IMR-90 (cell line): ENCODE data around the gene FOXP1. TPM values are rescaled to one million over a fixed set of nuclear protein-coding genes. Genes with fewer than 3 reads are reported as not detected.

Source experiments
- ATAC-seq: fragments of 200-7000 bp; cut with Tn5 transposase; 2 replicates; pipeline ENCODE4 v1.9.1; 2020; ENCODE audit warnings: low read depth, mild to moderate bottlenecking, moderate library complexity
- BruUV-seq: library from RNA; stranded (reverse); fragments of 400-500 nt; replicated peaks from 2 replicates; lab custom pipeline; 2021; lab: Mats Ljungman, UMichigan
- CTCF ChIA-PET: fragments of 300-600 bp; formaldehyde crosslinking; extraction: SDS; loops from one replicate; lab custom pipeline; 2021; ENCODE audit warnings: antibody characterized with exemption; lab: Yijun Ruan, JAX
- POLR2A ChIA-PET: fragments of 300-600 bp; sonication (Branson Sonifier 250); formaldehyde crosslinking; loops from one replicate; lab custom pipeline; 2022; ENCODE audit warnings: antibody characterized with exemption; ENCODE audit not compliant: unreplicated experiment; lab: Charles Lee
- DNase-seq: peaks from one replicate; pipeline ENCODE4 v3.0.0; 2013
- H2AFZ ChIP-seq: replicated peaks from 2 replicates; pipeline ENCODE3; 2013; ENCODE audit warnings: low read length, mild to moderate bottlenecking; ENCODE audit not compliant: poor library complexity
- H2AK5ac ChIP-seq: 2 replicates; pipeline ENCODE4 v1.6.1; 2013; ENCODE audit warnings: low read depth, low read length, inconsistent platforms
- H2AK9ac ChIP-seq: replicated peaks from 2 replicates; pipeline ENCODE3; 2013; ENCODE audit warnings: mild to moderate bottlenecking, low read depth, low read length, moderate library complexity; ENCODE audit not compliant: poor library complexity
- H2BK120ac ChIP-seq: 2 replicates; pipeline ENCODE4 v1.6.1; 2013; ENCODE audit warnings: low read depth, low read length, inconsistent platforms
- H2BK15ac ChIP-seq: 3 replicates; pipeline ENCODE4 v1.6.1; 2013; ENCODE audit warnings: low read depth, low read length, inconsistent platforms
- H2BK20ac ChIP-seq: 2 replicates; pipeline ENCODE4 v1.6.1; 2013; ENCODE audit warnings: low read depth, mild to moderate bottlenecking, inconsistent platforms, low read length, moderate library complexity
- H2BK5ac ChIP-seq: 2 replicates; pipeline ENCODE4 v1.6.1; 2013; ENCODE audit warnings: mild to moderate bottlenecking, low read depth, low read length, inconsistent platforms; ENCODE audit not compliant: poor library complexity, severe bottlenecking
- H3K14ac ChIP-seq: replicated peaks from 2 replicates; pipeline ENCODE4 v1.6.1; 2013; ENCODE audit warnings: low read depth, low read length, inconsistent platforms
- H3K18ac ChIP-seq: 2 replicates; pipeline ENCODE4 v1.6.1; 2013; ENCODE audit warnings: low read depth, low read length, control low read depth
- H3K23ac ChIP-seq: 2 replicates; pipeline ENCODE4 v1.6.1; 2013; ENCODE audit warnings: low read depth, low read length, inconsistent platforms
- H3K27ac ChIP-seq: 2 replicates; pipeline ENCODE4 v1.5.1; 2013; ENCODE audit warnings: mild to moderate bottlenecking, control low read depth, low read length; ENCODE audit not compliant: insufficient read depth
- H3K27me3 ChIP-seq: 2 replicates; pipeline ENCODE4 v1.6.1; 2013; ENCODE audit warnings: low read length; ENCODE audit not compliant: control insufficient read depth, insufficient read depth
- H3K36me3 ChIP-seq: 2 replicates; pipeline ENCODE4 v1.6.1; 2013; ENCODE audit warnings: low read length, mixed read lengths; ENCODE audit not compliant: control insufficient read depth, insufficient read depth
- H3K4ac ChIP-seq: 2 replicates; pipeline ENCODE4 v1.6.1; 2013; ENCODE audit warnings: low read depth, low read length, inconsistent platforms
- H3K4me1 ChIP-seq: 2 replicates; pipeline ENCODE4 v1.6.1; 2013; ENCODE audit warnings: low read length, mixed read lengths; ENCODE audit not compliant: control insufficient read depth, insufficient read depth
- H3K4me2 ChIP-seq: 2 replicates; pipeline ENCODE4 v1.6.1; 2013; ENCODE audit warnings: low read depth, mild to moderate bottlenecking, control low read depth, low read length, moderate library complexity
- H3K4me3 ChIP-seq: 2 replicates; pipeline ENCODE4 v1.5.1; 2013; ENCODE audit warnings: low read depth, mild to moderate bottlenecking, control low read depth, low read length, moderate library complexity; ENCODE audit not compliant: insufficient read depth
- H3K56ac ChIP-seq: 2 replicates; pipeline ENCODE4 v1.6.1; 2013; ENCODE audit warnings: low read length, inconsistent platforms; ENCODE audit not compliant: insufficient read depth; ENCODE audit errors: extremely low read depth
- H3K79me1 ChIP-seq, 2 experiments: 2 replicates each; pipeline ENCODE4 v1.6.1; 2013; ENCODE audit warnings: low read length in 2 of 2, inconsistent platforms in 1 of 2, low read depth in 1 of 2
- H3K9ac ChIP-seq: 2 replicates; pipeline ENCODE4 v1.6.1; 2013; ENCODE audit warnings: low read depth, low read length, control low read depth
- H3K9me1 ChIP-seq: 2 replicates; pipeline ENCODE4 v1.6.1; 2013; ENCODE audit warnings: low read length, inconsistent platforms; ENCODE audit not compliant: insufficient read depth
- H3K9me3 ChIP-seq: 2 replicates; pipeline ENCODE4 v1.6.1; 2013; ENCODE audit warnings: low read length; ENCODE audit not compliant: control insufficient read depth, insufficient read depth
- H4K20me1 ChIP-seq: 2 replicates; pipeline ENCODE4 v1.6.1; 2013; ENCODE audit warnings: low read length, inconsistent platforms; ENCODE audit not compliant: insufficient read depth
- H4K5ac ChIP-seq: 2 replicates; pipeline ENCODE4 v1.6.1; 2013; ENCODE audit warnings: mild to moderate bottlenecking, low read depth, low read length, control low read depth
- H4K8ac ChIP-seq, 2 experiments: 2 replicates each; pipeline ENCODE4 v1.6.1; 2013; ENCODE audit warnings: low read depth in 2 of 2, low read length in 2 of 2, control low read depth in 1 of 2, inconsistent platforms in 1 of 2
- H4K91ac ChIP-seq: 2 replicates; pipeline ENCODE4 v1.6.1; 2013; ENCODE audit warnings: low read depth, low read length, inconsistent platforms; ENCODE audit not compliant: insufficient read depth
- RFX5 ChIP-seq: IDR thresholded peaks from 2 replicates; pipeline ENCODE4 v1.8.0; 2012; ENCODE audit warnings: low read depth, mild to moderate bottlenecking, low read length, moderate library complexity
- WGBS, 2 experiments: methylation state at CpG; one replicate each; pipeline versions ENCODE4 v1.1.5 to v1.1.7; 2013; ENCODE audit warnings: missing lambda C conversion rate in 2 of 2; ENCODE audit not compliant: insufficient read length in 1 of 2; ENCODE audit errors: extremely low coverage in 2 of 2; 5-methylcytosine and 5-hydroxymethylcytosine counted together
- dilution Hi-C: fragments of 300-500 bp; cut with HindIII; formaldehyde crosslinking; loops from one replicate; pipeline ENCODE4 v1.14.3; 2018; ENCODE audit warnings: low sequenced_read_pairs; ENCODE audit not compliant: unreplicated experiment
- in situ Hi-C: fragments of 300-500 bp; cut with MboI; formaldehyde crosslinking; loops from 3 replicates; pipeline ENCODE4 v1.14.3; 2019; ENCODE audit warnings: low sequenced_read_pairs, inconsistent platforms, mixed read lengths
- intact Hi-C: fragments of 100-400 bp; cut with micrococcal nuclease; formaldehyde crosslinking; loops from 2 replicates; pipeline ENCODE4 v1.10.0; 2022
- polyA plus RNA-seq, 3 experiments: library from polyadenylated mRNA; depleted of rRNA; stranded (reverse); fragments of >200 nt; gene quantifications; 2 replicates each; pipeline ENCODE4 v1.2.3, GENCODE V29; 2012; ENCODE audit warnings: low replicate concordance in 1 of 3
- total RNA-seq: library from RNA; depleted of rRNA; stranded (reverse); fragments of >200 nt; gene quantifications from 2 replicates; pipeline ENCODE4 v1.2.3, GENCODE V29; 2012

Gene FOXP1
- total and polyA plus RNA-seq, 2 of the 4 experiments (the other 2 are of a cell fraction), result 37.0 to 132 TPM

DNA sequence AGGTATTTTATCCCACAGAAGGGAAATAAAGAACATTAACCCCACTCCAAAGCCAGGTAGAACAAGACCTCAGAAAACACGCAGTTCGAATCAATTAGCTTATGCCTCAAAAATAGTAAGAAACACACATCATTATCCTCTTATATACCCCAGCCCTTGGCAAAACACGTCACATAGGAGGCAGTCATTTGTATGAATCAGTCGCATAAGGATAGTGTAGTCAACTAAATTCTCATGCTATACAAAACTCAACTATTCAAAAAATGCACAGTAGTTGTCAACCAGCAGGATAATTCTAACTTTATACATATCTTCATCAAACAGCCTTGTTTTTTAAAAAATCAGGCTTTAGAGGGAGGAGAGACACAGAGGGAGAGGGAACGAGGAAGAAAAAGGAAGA is 298.4 kb downstream of the FOXP1 start:
- no peaks in the 10 kb centered on the region for H4K20me1 ChIP-seq
- H2AFZ ChIP-seq, result no peak overlapping the region
- H2BK15ac ChIP-seq, result no peak overlapping the region
- H3K4me3 ChIP-seq, result no peak overlapping the region
- H3K9me1 ChIP-seq, result peaks cover 6% of the 10 kb centered on the region; the same call in 1 of the 2 replicates
- H3K4me2 ChIP-seq, result no peak overlapping the region
- no peak overlapping the region for H3K18ac ChIP-seq
- CTCF ChIA-PET, result interaction anchor here (0.5 kb wide), 1 partner anchor 1571 kb away, joined by 5 read pairs; no protein-coding TSS in a partner anchor
- 100% methylated on average over 2 of the region's 5 CpGs; no CpG with 5 or more reads in 1 of the 2 experiments for WGBS, 2 experiments
- H2BK20ac ChIP-seq, result no peak overlapping the region
- TF ChIP-seq RFX5, result no peak
- no peak overlapping the region for H3K14ac ChIP-seq
- no peak overlapping the region for H3K27ac ChIP-seq
- DNase-seq, result peak; percentile 58
- in situ Hi-C loops (no loop called here), dilution Hi-C loops (no loop called here), intact Hi-C loops (no loop called here)
- H3K27me3 ChIP-seq, result no peaks in the 10 kb centered on the region
- H3K23ac ChIP-seq, result no peak overlapping the region
- POLR2A ChIA-PET, result no interaction called here
- peaks cover 3% of the 10 kb centered on the region; the same call in 1 of the 2 replicates for H3K4me1 ChIP-seq
- H3K79me1 ChIP-seq, result peaks cover 12 to 16% of the 10 kb centered on the region in 2 experiments
- no peak overlapping the region for H3K9ac ChIP-seq
- no peak overlapping the region for H2AK9ac ChIP-seq
- no peak for ATAC-seq
- peak overlapping the region; percentile 23 for H2BK5ac ChIP-seq
- H3K4ac ChIP-seq, result no peak overlapping the region; the same call in 1 of the 2 replicates
- no peak overlapping the region for H4K8ac ChIP-seq
- H2AK5ac ChIP-seq, result no peak overlapping the region
- H3K36me3 ChIP-seq, result no peaks in the 10 kb centered on the region
- H2BK120ac ChIP-seq, result no peak overlapping the region
- no peaks in the 10 kb centered on the region for H3K9me3 ChIP-seq
- no peak overlapping the region for H4K91ac ChIP-seq
- H3K56ac ChIP-seq, result no peak overlapping the region
- no TSS peak for BruUV-seq
- H4K5ac ChIP-seq, result no peak overlapping the region
